GM19035 (cell line): ENCODE data around the gene PKP2.
"Not testable (repeated sequence)": the region's sequence is repeated elsewhere in the genome, so short reads cannot be mapped to it uniquely, and the experiment has no call there.

Source experiments
- ATAC-seq: cut with Tn5 transposase; IDR thresholded peaks from one replicate; pipeline ENCODE4 v1.9.1; 2021; ENCODE audit not compliant: unreplicated experiment

The PKP2 gene

GRCh38 chr12:32897281-32897610, 669 bp upstream of the PKP2 start:
- ATAC-seq = no peak

DNA sequence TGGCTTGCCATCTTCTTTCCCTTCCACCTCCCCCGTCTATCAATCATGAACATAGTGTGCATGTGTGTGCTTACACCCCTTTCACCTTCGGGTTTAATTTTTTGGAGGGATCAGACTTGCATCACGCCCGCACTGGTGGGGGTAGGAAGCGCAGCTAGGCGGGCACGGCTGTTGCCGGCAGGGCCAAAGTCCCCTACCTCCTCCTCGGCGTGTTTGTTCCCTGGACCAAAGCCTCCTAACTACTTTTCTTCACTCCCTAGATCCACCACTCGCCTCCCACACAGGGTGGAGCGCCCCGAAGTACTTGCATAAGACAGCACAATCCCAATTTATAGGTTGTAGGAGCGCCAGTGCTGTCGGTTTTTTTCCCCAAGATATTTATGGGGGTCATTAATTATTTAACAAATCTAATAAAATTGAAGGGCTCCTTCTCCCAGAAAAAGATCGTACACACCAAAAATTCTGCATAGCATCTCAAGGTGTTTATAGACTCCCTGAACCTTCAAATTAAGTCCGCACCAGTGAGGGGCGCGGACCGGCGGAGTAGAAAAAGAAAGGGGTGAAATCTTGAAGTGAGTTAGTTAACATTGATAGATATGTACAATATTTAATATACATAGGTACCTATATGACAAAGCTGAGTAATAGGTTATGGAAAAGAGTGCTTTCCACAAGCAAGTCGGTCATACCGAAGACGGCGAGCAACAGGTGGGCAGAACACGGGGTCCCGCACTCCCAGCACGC, 717 bp downstream of the PKP2 start:
- ATAC-seq = no peak

DNA sequence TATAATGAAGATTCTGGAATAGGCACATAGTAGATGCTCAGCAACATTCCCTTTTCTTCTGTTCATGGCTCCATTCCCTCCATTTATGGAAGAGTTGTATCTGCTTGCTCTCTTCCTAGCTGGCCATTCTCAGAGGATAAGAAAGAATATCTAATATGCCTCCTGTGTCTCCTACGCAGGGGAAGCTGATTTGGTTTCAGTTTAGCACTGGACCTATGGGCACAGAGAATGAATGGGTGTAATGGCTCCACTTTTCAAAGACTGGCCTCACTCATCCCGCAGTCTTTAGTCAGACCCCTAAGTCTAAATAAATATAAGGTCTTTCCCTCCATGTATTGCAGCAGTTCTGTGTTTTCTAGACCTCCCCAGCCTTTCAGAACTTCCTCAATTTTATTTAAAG, 2.0 kb downstream of the PKP2 start:
- no peak for ATAC-seq

GRCh38 chr12:32893458-32893857, 3.1 kb downstream of the PKP2 start:
- ATAC-seq = no peak

- no peak for ATAC-seq
These were observed 3.5 kb downstream of the PKP2 start for GRCh38 chr12:32893043-32893442.

DNA sequence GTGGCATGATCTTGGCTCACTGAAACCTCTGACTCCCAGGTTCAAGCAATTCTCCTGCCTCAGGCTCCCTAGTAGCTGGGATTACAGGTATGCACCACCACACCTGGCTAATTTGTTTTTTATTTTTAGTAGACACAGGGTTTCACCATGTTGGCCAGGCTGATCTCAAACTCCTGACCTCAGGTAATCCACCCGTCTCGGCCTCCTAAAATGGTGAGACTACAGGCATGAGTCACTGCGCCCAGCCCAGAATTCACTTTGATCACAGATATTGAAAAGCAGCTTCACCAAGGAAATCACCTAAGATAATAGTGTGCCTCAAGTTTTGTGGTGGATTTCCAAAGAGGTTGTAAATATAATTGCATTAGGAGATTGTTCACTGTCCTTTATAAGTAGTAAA, 4.2 kb downstream of the PKP2 start:
- ATAC-seq = not testable (repeated sequence)

- ATAC-seq = no peak
These were observed 4.6 kb downstream of the PKP2 start for GRCh38 chr12:32891956-32892355.

GRCh38 chr12:32891526-32891925, 5.1 kb downstream of the PKP2 start:
- ATAC-seq = no peak

DNA sequence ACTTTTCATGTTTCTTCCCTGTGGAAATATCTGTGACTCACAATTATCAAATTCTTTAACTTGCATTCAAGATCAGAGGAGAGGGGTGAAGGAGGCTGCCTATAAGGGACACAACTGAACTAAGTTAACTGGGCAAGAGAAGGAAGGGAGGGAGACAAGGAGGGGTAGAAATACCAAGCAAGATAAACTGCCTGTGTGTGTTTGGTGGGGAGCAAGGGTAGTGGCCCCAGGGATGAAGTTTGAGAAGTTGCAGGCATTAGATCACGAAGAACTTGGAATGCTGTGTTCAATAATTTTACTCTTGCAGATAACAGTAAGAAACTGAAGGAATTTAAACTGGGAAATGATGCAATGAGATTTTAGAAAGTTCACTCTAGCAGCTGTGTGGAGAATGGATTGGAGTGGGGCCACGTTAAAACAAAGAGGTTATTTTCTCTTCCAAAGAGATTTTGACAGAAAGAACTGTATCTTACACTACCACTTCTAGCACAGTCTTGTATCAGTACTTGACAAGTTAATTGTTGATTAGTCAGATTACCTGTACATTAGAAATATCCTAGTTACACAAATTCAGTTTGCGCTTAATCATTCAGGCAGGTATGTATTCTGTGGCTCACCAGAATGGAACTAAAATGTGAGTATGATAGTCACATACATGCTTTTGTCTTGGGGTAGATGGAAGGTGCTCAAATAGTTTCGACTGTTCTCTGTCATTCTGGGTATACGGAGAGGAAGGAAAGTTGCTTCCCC, 7.4 kb downstream of the PKP2 start:
- no peak for ATAC-seq

- no peak for ATAC-seq
These were observed 9.5 kb downstream of the PKP2 start for GRCh38 chr12:32887058-32887457.

GRCh38 chr12:32885831-32886230, 10.7 kb downstream of the PKP2 start:
- no peak for ATAC-seq

GRCh38 chr12:32884962-32885361, 11.6 kb downstream of the PKP2 start:
- no peak for ATAC-seq

DNA sequence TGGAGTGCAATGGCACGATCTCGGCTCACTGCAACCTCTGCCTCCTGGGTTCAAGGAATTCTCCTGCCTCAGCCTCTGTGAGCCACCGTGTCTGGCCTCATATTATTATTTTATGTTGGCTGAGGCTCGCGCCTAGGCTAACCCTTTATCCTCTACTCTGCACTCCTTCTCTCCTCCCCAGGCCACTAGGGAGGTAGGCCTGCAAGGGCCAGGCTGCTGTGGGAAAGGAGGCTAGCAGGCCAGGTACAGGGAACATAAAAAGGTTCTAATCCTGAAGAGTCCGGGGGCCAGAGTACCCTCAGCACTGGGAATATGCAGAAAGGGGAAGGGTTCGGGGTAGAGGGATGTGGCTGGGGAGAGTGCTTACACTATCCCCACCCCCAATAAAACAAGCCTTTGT, 14.9 kb downstream of the PKP2 start:
- no peak for ATAC-seq

DNA sequence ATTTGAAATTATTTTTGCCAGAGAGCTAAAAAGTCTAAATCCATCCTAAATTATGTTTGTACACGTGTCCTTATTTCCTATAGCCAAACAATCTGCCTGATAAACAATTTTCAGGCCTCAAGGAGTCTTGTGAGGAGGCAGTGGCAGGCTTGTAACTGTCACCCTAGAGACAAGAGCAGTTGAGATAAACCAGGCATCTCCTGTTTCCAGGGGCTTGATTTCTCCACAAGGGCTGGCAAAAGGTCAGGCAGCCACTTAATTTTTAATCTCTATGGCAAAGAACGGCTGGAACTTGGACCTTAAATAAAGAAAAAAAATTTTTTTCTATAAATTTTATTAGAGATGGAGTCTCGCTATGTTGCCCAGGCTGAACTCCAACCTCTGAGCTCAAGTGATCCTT, 15.5 kb downstream of the PKP2 start:
- ATAC-seq = no peak

GRCh38 chr12:32879066-32879465, 17.5 kb downstream of the PKP2 start:
- ATAC-seq = not testable (repeated sequence)

GRCh38 chr12:32877601-32878459, 18.7 kb downstream of the PKP2 start:
- no peak for ATAC-seq

DNA sequence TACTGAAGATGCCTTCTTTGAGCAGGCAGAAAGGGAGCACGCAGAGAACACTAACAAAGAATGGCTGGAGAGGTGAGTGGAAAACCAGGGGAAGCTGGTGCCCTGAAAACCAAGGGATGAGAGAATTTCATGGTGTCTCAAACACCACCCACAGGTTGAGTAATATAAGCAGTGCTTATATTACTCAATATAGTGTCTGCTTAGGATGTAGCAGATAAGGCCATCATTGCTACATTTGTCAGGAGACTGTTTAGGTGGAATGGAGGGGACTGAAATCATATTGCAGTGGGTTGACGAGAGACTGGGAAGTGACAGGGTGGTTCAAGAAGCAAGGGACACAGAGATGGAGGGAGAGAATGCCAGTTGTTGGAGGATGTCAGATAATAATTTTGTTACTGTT, 20.6 kb downstream of the PKP2 start:
- ATAC-seq = no peak

DNA sequence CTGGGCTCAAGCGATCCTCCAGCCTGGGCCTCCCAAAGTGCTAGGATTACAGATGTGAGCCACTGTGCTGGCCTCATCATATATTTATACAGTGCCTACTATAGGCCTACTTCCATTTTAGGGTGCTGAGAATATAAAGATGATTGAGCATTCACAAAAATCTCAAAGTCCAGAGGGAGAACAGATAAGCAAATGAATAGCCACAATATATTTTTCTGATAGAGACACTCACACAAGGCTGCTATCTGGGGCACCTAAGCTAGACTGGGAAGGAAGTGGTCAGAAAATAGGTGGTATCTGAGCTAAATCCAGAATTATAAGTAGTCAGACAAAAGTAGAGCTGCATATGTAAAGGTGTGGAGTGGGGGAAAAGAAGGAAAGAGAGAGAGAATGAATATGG, 21.6 kb downstream of the PKP2 start:
- no peak for ATAC-seq

DNA sequence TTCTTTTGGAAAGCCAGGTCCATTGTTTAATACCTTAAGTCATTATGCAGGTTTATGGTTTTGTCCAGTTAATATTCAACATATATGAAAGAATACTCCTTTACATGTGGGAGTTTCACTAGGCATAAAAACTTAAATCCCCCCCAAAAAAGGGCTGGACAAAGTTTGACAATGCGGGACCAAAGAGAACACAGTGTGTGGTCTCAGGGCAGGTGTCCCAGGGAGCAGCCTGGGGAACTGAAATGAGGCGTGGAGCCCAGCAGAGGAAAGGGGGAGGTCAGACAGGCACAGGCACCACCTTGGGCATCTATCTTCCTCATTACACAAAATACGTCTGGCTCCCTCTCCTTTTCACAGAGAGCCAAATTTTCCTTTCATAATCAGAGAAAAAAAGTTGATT, 22.5 kb downstream of the PKP2 start:
- no peak for ATAC-seq

- not testable (repeated sequence) for ATAC-seq
These were observed 24.2 kb downstream of the PKP2 start for GRCh38 chr12:32872416-32872815.

GRCh38 chr12:32870716-32871115, 25.9 kb downstream of the PKP2 start:
- ATAC-seq = no peak

DNA sequence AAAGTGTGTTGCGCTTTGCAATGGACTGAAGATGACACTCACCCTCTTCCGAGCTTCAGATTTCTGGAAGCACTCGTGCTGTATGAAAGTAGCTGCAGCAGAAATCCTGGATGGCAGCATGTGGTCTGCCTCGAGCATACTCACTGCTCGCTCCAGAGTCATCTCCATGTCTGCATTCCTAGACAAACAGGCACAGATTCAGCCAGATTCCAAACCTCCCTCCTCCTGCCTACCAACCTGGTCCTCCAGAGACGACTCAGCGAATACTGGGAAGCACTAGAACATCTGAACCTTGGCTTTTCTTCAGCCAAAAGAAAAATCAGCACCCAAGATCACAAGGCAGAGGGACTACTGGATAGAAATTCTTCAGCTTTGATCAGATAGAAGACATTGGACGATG, 27.7 kb downstream of the PKP2 start:
- no peak for ATAC-seq
